SH-SY5Y (cell line): ENCODE measurements around the gene MUC2.

ENCODE experiments used
- GATA2 ChIP-seq: IDR thresholded peaks from 2 replicates; pipeline ENCODE4 v1.6.1; 2011; ENCODE audit warnings: mild to moderate bottlenecking, low read depth, low read length
- GATA3 ChIP-seq: IDR thresholded peaks from 2 replicates; pipeline ENCODE4 v1.6.1; 2011; ENCODE audit warnings: low read depth, mild to moderate bottlenecking, low read length, moderate library complexity

The MUC2 gene

DNA sequence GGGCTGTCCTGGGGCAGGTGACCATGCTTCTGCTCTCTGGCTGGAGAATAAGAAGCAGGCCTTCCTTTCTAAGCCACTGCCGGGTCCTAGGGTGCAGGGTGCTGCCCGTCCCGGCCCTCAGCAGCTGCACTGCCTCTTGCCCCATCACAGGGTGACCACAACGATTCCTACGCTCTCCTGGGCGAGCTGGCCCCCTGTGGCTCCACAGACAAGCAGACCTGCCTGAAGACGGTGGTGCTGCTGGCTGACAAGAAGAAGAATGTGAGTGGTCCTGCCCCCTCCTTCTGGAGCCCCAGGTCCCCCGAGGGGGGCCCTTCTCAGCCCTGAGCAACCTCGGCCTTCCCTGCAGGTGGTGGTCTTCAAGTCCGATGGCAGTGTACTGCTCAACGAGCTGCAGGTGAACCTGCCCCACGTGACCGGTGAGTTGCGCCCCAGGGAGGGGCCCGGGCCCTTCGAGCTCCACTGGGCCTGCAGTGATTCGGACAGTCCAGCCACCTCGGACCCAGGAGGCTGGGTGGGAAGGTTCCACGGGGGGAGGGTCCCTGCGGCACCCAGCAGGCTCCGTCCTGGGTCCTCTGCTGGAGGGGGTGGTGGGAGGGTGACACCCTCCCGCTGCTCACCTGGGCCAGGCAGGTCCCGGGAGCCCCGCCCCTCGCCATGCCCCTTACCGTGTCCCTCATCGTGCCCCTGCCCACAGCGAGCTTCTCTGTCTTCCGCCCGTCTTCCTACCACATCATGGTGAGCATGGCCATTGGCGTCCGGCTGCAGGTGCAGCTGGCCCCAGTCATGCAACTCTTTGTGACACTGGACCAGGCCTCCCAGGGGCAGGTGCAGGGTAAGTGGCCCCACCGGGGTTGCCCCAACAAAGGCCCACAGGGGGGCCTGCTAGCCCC is 8.3 kb downstream of the MUC2 start:
- TF ChIP-seq GATA2 (no peak), GATA3 (no peak)

DNA sequence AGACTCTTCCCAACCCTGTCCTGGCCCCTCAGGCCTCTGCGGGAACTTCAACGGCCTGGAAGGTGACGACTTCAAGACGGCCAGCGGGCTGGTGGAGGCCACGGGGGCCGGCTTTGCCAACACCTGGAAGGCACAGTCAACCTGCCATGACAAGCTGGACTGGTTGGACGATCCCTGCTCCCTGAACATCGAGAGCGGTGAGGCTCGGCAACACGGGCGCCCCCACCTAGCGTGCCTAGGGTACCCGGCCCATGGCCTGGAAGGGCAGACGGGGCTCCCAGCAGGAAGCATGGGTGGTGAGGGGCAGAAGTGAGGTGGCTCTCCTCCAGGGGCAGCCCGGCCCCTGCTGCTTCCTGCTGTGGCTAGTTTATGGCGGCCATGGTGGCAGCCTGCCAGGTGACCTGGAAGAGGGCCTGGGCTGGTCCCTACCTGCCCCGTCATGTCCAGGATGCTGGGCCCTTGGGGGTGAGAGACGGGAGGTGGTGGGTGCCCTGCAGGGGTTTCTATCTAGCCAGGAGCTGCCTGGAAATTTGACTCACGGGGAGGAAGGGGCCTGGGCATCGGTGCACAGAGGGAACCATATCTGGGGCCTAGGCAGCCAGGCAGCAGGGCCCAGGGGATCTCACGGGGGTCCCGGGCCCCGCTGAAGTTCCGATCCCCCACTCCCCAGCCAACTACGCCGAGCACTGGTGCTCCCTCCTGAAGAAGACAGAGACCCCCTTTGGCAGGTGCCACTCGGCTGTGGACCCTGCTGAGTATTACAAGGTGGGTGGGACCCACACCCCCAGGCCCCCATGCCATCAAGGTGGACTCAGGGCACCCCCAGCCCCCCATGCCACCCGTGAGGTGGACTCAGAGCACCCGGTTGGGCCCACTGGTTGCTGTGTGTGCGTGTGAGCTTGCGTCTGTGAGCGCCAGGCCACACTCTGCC is 9.2 kb downstream of the MUC2 start:
- TF ChIP-seq GATA3 (no peak), GATA2 (no peak)

DNA sequence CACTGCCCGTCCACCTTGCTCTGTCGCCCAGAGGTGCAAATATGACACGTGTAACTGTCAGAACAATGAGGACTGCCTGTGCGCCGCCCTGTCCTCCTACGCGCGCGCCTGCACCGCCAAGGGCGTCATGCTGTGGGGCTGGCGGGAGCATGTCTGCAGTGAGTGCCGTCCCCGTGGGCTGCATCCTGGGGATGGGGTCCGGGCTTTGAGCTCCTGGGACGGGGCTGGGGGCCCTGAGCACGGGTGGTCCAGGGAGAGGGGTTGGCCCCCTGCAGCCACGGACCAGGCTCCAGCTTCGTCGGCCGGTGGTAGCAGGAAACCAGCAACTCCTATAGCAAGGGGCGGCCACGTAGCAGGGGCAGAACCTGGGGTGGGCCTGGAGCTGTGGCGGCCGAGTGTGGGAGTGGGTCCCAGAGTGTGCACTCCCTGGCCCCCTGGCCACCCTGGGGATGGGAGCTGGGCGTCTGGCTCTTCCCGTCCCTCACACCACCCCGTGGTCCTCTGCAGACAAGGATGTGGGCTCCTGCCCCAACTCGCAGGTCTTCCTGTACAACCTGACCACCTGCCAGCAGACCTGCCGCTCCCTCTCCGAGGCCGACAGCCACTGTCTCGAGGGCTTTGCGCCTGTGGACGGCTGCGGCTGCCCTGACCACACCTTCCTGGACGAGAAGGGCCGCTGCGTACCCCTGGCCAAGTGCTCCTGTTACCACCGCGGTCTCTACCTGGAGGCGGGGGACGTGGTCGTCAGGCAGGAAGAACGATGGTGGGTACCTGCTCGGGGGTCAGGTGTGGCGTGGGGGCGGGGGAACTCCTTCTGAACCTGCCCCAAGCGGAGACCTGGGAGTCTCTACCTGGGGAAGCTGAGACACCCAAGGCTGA is 10.1 kb downstream of the MUC2 start:
- no peak for TF ChIP-seq GATA2
- no peak for TF ChIP-seq GATA3

DNA sequence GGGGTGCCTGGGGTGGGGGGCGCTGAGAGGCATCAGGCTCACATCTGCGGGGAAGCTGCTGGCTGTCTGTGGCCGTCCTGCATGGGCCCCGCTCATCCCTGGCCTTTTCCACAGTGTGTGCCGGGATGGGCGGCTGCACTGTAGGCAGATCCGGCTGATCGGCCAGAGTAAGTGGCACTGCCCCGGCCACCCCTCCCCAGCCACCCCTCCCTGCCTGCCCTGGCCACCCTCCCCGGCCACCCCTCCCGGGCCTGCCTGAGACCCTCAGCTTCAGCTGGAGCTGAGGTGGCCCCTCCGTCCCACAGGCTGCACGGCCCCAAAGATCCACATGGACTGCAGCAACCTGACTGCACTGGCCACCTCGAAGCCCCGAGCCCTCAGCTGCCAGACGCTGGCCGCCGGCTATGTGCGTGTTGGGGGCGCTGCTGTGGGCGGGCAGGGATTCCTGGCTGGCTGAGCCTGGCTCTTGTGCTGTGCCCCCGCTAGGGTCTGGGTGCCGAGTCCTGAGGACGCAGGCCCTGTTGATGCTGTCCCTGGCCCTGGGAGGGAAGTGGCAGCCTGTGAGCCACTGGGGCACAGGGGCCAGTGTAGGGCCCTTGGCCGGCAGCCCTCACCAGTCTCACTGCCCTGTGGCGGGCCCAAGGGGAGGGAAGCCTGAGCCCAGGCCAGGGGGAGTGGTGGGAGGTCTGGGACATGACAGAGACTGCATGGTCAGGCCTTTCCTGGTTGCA is 10.9 kb downstream of the MUC2 start:
- TF ChIP-seq GATA2 (no peak), GATA3 (no peak)

DNA sequence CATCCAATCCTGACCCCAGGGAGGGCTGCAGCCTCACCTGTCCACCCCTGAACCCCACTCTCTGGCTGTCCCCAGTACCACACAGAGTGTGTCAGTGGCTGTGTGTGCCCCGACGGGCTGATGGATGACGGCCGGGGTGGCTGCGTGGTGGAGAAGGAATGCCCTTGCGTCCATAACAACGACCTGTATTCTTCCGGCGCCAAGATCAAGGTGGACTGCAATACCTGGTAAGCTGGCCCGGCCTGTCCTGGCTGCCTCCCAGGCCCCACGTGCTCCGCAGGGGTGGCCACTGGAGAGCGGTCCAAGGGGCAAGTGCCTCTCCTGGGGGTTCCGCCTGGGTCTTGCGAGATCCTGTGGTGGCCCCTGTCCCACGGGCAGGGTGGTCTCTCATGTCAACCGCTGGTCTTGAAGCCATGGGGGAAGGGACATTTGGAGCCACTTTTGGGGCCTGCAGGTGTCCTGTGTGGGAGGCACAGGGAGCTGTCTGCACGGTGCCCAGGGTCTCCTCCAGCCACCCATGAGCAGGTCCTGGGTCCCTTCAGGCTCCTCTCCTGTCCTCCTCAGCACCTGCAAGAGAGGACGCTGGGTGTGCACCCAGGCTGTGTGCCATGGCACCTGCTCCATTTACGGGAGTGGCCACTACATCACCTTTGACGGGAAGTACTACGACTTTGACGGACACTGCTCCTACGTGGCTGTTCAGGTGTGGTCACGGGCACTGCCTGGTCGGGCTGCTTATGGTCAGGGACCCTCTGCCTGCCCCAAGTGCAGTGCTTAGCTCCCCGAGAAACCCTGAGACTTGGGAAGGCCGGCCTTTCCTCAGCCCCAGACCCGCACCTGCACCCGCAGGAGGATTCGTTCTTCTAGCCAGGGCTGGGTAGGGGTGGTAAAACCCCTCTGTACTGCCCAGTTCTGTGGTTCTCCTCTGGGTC is 11.8 kb downstream of the MUC2 start:
- TF ChIP-seq GATA3, result no peak

DNA sequence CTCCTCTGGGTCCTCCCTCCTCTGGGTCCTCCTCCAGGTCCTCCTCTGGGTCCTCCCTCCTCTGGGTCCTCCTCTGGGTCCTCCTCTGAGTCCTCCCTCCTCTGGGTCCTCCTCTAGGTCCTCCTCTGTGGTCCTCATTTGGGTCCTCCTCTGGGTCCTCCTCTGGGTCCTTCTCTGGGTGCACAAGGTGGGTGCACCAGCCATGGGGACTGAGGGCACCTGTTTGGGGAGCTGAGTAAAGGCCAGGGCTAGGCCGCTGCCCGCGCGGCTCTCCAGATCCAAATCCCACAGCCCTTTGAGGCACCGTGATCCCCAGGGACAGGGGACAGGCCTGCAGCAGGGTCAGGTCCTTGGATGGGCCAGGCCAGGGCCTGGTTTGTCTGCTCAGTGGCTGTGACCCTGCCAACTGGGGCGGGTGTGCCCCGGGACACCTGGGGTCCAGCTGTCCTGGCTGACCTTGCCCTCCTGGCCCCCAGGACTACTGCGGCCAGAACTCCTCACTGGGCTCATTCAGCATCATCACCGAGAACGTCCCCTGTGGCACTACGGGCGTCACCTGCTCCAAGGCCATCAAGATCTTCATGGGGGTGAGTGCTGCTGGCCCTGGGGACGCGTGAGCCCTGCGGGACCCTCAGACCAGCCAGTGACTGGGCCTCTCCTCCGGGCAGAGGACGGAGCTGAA is 12.7 kb downstream of the MUC2 start:
- TF ChIP-seq GATA2, result no peak
- no peak for TF ChIP-seq GATA3

DNA sequence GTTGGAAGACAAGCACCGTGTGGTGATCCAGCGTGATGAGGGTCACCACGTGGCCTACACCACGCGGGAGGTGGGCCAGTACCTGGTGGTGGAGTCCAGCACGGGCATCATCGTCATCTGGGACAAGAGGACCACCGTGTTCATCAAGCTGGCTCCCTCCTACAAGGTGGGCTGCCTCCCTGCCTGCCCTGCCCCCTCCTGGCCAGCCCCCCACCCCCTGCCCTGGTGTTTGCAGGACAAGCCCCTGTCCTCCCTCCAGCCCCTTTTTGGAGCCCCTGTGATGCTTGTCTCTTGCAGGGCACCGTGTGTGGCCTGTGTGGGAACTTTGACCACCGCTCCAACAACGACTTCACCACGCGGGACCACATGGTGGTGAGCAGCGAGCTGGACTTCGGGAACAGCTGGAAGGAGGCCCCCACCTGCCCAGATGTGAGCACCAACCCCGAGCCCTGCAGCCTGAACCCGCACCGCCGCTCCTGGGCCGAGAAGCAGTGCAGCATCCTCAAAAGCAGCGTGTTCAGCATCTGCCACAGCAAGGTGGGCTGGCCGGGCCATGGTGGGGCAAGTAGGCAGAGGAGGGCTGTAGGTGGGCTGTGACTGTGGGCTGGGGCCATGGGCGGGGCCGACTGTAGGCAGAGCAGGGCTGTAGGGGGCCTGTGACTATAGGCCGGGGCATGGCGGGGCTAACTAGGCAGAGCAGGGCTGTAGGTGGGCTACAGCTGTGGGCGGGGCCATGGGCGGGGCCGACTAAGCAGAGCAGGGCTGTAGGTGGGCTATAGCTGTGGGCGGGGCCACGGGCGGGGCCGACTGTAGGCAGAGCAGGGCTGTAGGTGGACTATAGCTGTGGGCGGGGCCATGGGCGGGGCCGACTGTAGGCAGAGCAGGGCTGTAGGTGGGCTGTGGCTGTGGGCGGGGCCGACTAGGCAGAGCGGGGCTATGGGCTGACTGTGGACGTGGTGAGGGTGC is 13.6 kb downstream of the MUC2 start:
- no peak for TF ChIP-seq GATA3
- TF ChIP-seq GATA2, result no peak

DNA sequence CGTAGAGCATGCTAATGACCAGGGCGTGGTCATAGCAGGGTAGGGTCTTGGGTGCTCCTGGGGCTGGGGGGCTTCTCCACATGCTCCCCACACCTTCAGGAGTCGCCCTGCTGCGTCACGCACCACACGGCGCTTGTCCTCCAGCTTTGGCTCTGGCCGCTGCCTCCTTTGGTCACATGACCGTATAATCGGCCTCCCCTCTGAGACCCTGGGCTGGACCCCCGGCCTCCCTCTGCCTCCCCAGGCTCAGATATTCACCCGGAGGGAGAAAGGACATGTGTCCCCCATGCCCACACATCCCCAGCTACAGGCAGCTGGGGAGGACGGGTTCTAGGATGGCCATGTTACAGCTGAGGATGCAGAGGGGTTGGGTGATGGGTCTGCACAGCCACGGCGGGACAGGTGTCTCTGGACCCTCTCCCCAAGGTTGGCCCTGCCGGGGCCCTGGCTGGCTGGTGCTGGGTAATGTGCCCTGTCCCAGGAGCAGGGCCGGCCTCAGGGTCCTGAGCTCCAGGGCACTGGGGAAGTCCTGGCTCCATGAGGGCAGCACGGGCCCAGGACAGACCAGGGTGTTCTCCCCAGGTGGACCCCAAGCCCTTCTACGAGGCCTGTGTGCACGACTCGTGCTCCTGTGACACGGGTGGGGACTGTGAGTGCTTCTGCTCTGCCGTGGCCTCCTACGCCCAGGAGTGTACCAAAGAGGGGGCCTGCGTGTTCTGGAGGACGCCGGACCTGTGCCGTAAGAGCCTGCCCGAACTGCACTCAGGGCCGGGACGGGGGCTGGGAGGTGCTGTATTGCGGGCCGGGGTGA is 14.5 kb downstream of the MUC2 start:
- no peak for TF ChIP-seq GATA3
- no peak for TF ChIP-seq GATA2

DNA sequence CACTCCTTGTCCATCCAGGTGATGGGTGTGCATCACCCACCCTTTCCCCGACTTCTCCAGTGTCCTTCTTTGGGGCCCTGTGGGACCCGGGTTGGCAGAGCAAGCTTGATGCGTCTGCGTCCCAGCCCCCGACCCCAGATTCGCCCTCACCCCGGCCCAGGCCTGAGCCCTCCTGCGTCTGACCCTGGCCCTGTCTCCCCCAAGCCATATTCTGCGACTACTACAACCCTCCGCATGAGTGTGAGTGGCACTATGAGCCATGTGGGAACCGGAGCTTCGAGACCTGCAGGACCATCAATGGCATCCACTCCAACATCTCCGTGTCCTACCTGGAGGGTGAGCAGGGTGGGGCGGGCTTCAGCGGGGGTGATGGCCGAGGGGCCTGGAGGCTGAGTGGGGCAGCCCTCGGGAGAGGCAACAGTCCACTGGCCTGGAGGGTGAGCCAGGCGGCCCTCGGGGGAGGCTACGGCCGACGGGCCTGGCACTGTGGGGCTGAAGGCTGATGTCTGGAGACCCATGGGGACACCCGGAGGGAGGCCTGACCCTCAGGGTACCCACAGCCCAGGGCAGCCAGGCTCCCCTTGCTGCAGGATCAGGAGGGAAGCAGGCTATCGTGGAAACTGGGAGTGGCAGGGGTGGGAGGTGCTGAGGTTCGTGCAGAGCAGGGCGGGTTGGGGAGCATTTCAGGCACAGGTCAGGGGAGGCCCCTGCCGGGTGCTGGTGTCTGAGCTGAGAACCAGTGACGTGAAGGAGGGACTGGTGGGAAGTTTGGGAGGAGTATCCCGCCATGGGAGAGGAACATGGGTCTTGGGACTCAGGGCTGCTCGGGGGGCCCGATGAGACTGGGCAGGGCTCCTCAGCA is 15.3 kb downstream of the MUC2 start:
- TF ChIP-seq GATA2, result no peak
- TF ChIP-seq GATA3, result no peak
